Activated CD4-positive, alpha-beta T cell treated with anti-CD3 and anti-CD28 coated beads, Interleukin-2, Interleukin-6, amounts not matched to agents 100 ng/mL and 50 ng/mL, durations not matched to agents 16 hours and 8 hours (primary cell): ENCODE results near the gene TAS2R16.
"Not testable (repeated sequence)": the region's sequence is repeated elsewhere in the genome, so short reads cannot be mapped to it uniquely, and the experiment has no call there.

Source experiments
- DNase-seq: peaks from one replicate; pipeline ENCODE4 v3.0.0-alpha.2; 2020

The TAS2R16 gene

GRCh38 chr7:122970740-122971725, 24.5 kb downstream of the TAS2R16 start:
- no peak for DNase-seq

DNA sequence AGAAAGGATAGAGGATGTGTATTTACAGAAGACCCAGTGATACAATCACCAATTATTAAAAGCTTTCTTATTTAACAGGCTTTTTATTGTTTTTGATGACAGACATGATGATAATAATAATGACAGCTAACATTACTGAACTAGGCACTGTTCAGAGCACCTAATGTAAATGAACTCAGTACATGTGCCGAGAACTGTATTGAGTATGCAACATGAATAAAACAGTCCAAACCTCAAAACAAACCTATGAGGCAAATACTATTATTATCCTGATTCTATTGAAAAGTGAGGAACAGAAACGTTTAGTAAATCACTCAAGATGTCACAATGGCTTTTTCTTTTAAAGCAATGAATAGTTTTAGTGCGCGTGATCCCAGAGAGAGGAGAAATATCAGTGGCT, 27.1 kb downstream of the TAS2R16 start:
- no peak for DNase-seq

GRCh38 chr7:122965306-122965705, 30.2 kb downstream of the TAS2R16 start:
- DNase-seq = no peak

GRCh38 chr7:122953678-122954077, 41.8 kb downstream of the TAS2R16 start:
- not testable (repeated sequence) for DNase-seq

- no peak for DNase-seq
Observed at GRCh38 chr7:122951006-122951405, 44.5 kb downstream of the TAS2R16 start.

GRCh38 chr7:122949186-122949585, 46.3 kb downstream of the TAS2R16 start:
- DNase-seq = no peak
